H1 (cell line): ENCODE data around the gene GRB7. TPM values are rescaled to one million over a fixed set of nuclear protein-coding genes. Genes with fewer than 3 reads are reported as not detected.

Experiments
- CTCF ChIA-PET: fragments of 300-600 bp; sonication (Branson Sonifier 250); formaldehyde crosslinking; loops from one replicate; lab custom pipeline; 2021; ENCODE audit not compliant: partially characterized antibody; lab: Charles Lee
- POLR2A ChIA-PET: fragments of 300-600 bp; sonication (Branson Sonifier 250); formaldehyde crosslinking; loops from one replicate; lab custom pipeline; 2021; ENCODE audit warnings: inconsistent platforms; ENCODE audit not compliant: partially characterized antibody; lab: Charles Lee
- DNase-seq, 2 experiments: peaks; one replicate each; pipeline versions ENCODE4 v3.0.0 to v3.0.0-alpha.2; 2010 to 2022; ENCODE audit warnings: low spot score in 2 of 2, low read depth in 1 of 2, mixed read lengths in 1 of 2
- FAIRE-seq: peaks from 2 replicates; lab custom pipeline; 2011; peaks lifted over from hg19 to GRCh38; lab: Jason Lieb, UNC
- H2AFZ ChIP-seq: 2 replicates; pipeline ENCODE4 v1.8.1; 2012; ENCODE audit warnings: low read length, inconsistent platforms
- H2AK5ac ChIP-seq: 2 replicates; pipeline ENCODE4 v1.6.1; 2013; ENCODE audit warnings: low read depth, low read length
- H2BK120ac ChIP-seq: replicated peaks from 2 replicates; pipeline ENCODE3; 2013; ENCODE audit warnings: low read depth, low read length, inconsistent platforms
- H2BK12ac ChIP-seq: 2 replicates; pipeline ENCODE4 v1.6.1; 2013; ENCODE audit warnings: low read depth, low read length
- H2BK15ac ChIP-seq: 2 replicates; pipeline ENCODE4 v1.6.1; 2013; ENCODE audit warnings: low read length
- H2BK20ac ChIP-seq: 2 replicates; pipeline ENCODE4 v1.6.1; 2013; ENCODE audit warnings: low read length
- H2BK5ac ChIP-seq: 2 replicates; pipeline ENCODE4 v1.6.1; 2013; ENCODE audit warnings: low read depth, low read length
- H3K14ac ChIP-seq: 2 replicates; pipeline ENCODE4 v1.6.1; 2013; ENCODE audit warnings: inconsistent platforms; ENCODE audit not compliant: insufficient read length
- H3K18ac ChIP-seq: 2 replicates; pipeline ENCODE4 v1.6.1; 2013; ENCODE audit warnings: low read length; ENCODE audit errors: extremely low read depth
- H3K23ac ChIP-seq: 2 replicates; pipeline ENCODE4 v1.6.1; 2013; ENCODE audit warnings: inconsistent platforms; ENCODE audit not compliant: insufficient read length
- H3K23me2 ChIP-seq: 2 replicates; pipeline ENCODE4 v1.6.1; 2013; ENCODE audit warnings: low read depth, low read length
- H3K27ac ChIP-seq: 2 replicates; pipeline ENCODE4 v1.6.1; 2011; ENCODE audit warnings: low read depth, low read length, inconsistent platforms
- H3K27me3 ChIP-seq, 4 experiments: replicated peaks in 1 of 4; 1 replicate in 1 of 4; 2 replicates in 3 of 4; pipeline versions ENCODE4 v1.6.1 to v1.8.1; 2011 to 2013; ENCODE audit warnings: low read length in 3 of 4, mild to moderate bottlenecking in 3 of 4, inconsistent platforms in 2 of 4, mixed read lengths in 2 of 4, moderate library complexity in 1 of 4; ENCODE audit not compliant: control insufficient read depth in 3 of 4, insufficient read depth in 3 of 4; ENCODE audit errors: extremely low read depth in 1 of 4
- H3K36me3 ChIP-seq, 4 experiments: 2 replicates each; pipeline versions ENCODE4 v1.6.1 to v1.8.1; 2011 to 2013; ENCODE audit warnings: mild to moderate bottlenecking in 4 of 4, low read length in 3 of 4, moderate library complexity in 2 of 4, control low read depth in 1 of 4, inconsistent platforms in 1 of 4; ENCODE audit not compliant: insufficient read depth in 4 of 4, control insufficient read depth in 2 of 4
- H3K4ac ChIP-seq: replicated peaks from 2 replicates; pipeline ENCODE3; 2013; ENCODE audit warnings: low read length, low read depth, mixed read lengths, inconsistent platforms; ENCODE audit not compliant: insufficient read length
- H3K4me1 ChIP-seq, 4 experiments: replicated peaks in 1 of 4; 1 replicate in 1 of 4; 2 replicates in 3 of 4; pipeline versions ENCODE4 v1.6.1 to v1.8.1; 2011 to 2013; ENCODE audit warnings: low read length in 3 of 4, inconsistent platforms in 2 of 4, mixed read lengths in 1 of 4; ENCODE audit not compliant: insufficient read depth in 4 of 4, control insufficient read depth in 3 of 4
- H3K4me2 ChIP-seq, 2 experiments: 2 replicates each; pipeline versions ENCODE4 v1.6.1 to v1.8.1; 2011 to 2013; ENCODE audit warnings: low read depth in 2 of 2, low read length in 2 of 2, control low read depth in 1 of 2, inconsistent platforms in 1 of 2, mild to moderate bottlenecking in 1 of 2; ENCODE audit not compliant: insufficient read depth in 1 of 2
- H3K4me3 ChIP-seq, 4 experiments: fragments of 200-600, 300-600 bp in 1 of 4; sonication (generic), shearing (Covaris generic), sonication (Bioruptor Twin) in 1 of 4; 2 replicates each; pipeline versions ENCODE4 v1.5.1 to v1.8.1; 2011 to 2016; ENCODE audit warnings: low read length in 4 of 4, low read depth in 3 of 4, control low read depth in 2 of 4, inconsistent platforms in 2 of 4, mild to moderate bottlenecking in 2 of 4, mixed read lengths in 1 of 4, moderate library complexity in 1 of 4; ENCODE audit not compliant: insufficient read depth in 2 of 4; ENCODE audit errors: extremely low read depth in 1 of 4
- H3K56ac ChIP-seq: replicated peaks from 2 replicates; pipeline ENCODE3; 2013; ENCODE audit warnings: low read depth, mild to moderate bottlenecking, mixed read lengths, low read length, inconsistent platforms; ENCODE audit not compliant: insufficient read length
- H3K79me1 ChIP-seq: 2 replicates; pipeline ENCODE4 v1.6.1; 2013; ENCODE audit warnings: low read depth, low read length, control low read depth
- H3K79me2 ChIP-seq, 2 experiments: 2 replicates each; pipeline versions ENCODE4 v1.6.1 to v1.8.1; 2012 to 2013; ENCODE audit warnings: low read length in 2 of 2, mild to moderate bottlenecking in 2 of 2, inconsistent platforms in 1 of 2; ENCODE audit not compliant: insufficient read depth in 2 of 2, control insufficient read depth in 1 of 2
- H3K9ac ChIP-seq, 4 experiments: replicated peaks in 1 of 4; 1 replicate in 1 of 4; 2 replicates in 3 of 4; pipeline versions ENCODE4 v1.6.1 to v1.8.1; 2011 to 2013; ENCODE audit warnings: low read depth in 3 of 4, low read length in 3 of 4, control low read depth in 2 of 4, mild to moderate bottlenecking in 2 of 4, moderate library complexity in 2 of 4, inconsistent platforms in 1 of 4; ENCODE audit errors: extremely low read depth in 1 of 4
- H3K9me3 ChIP-seq, 2 experiments: 2 replicates each; pipeline versions ENCODE4 v1.6.1 to v1.8.1; 2012 to 2013; ENCODE audit warnings: mild to moderate bottlenecking in 2 of 2, moderate library complexity in 2 of 2, control low read depth in 1 of 2, inconsistent platforms in 1 of 2, low read depth in 1 of 2, low read length in 1 of 2, mixed read lengths in 1 of 2; ENCODE audit not compliant: insufficient read depth in 2 of 2
- H4K20me1 ChIP-seq, 2 experiments: replicated peaks in 1 of 2; 2 replicates each; pipeline versions ENCODE3 to v1.8.1; 2011 to 2013; ENCODE audit warnings: inconsistent platforms in 2 of 2, low read length in 2 of 2, mild to moderate bottlenecking in 1 of 2; ENCODE audit not compliant: insufficient read depth in 2 of 2, control insufficient read depth in 1 of 2
- H4K5ac ChIP-seq: 2 replicates; pipeline ENCODE4 v1.6.1; 2013; ENCODE audit warnings: low read length, low read depth, mixed read lengths, inconsistent platforms; ENCODE audit not compliant: insufficient read length
- H4K8ac ChIP-seq: 2 replicates; pipeline ENCODE4 v1.8.0; 2013; ENCODE audit warnings: mild to moderate bottlenecking, moderate library complexity, low read length, inconsistent platforms; ENCODE audit not compliant: insufficient read depth; ENCODE audit errors: extremely low read depth
- H4K91ac ChIP-seq: replicated peaks from 2 replicates; pipeline ENCODE3; 2013; ENCODE audit warnings: low read length, mixed read lengths, inconsistent platforms; ENCODE audit not compliant: insufficient read length
- JUND ChIP-seq: IDR thresholded peaks from 2 replicates; pipeline ENCODE4 v1.6.1; 2011; ENCODE audit warnings: mild to moderate bottlenecking, improper control_type of control experiment, low read length
- POLR2A ChIP-seq, 2 experiments: IDR thresholded peaks; 1 replicate in 1 of 2; 2 replicates in 1 of 2; pipeline ENCODE4 v1.6.1; 2011; ENCODE audit warnings: low read depth in 2 of 2, low read length in 2 of 2, mild to moderate bottlenecking in 2 of 2; ENCODE audit errors: control extremely low read depth in 1 of 2
- POLR2AphosphoS5 ChIP-seq: IDR thresholded peaks from 2 replicates; pipeline ENCODE4 v1.6.1; 2011; ENCODE audit warnings: low read depth, low read length
- WGBS, 2 experiments: shearing (Covaris generic) in 1 of 2; methylation state at CpG; one replicate each; pipeline versions ENCODE4 v1.1.6 to v1.1.7; 2013 to 2015; ENCODE audit warnings: low lambda C conversion rate in 2 of 2, mixed read lengths in 2 of 2, inconsistent platforms in 1 of 2, low coverage in 1 of 2, missing lambda C conversion rate in 1 of 2; ENCODE audit not compliant: insufficient replicate concordance in 2 of 2, insufficient coverage in 1 of 2, insufficient read length in 1 of 2; ENCODE audit errors: extremely low coverage in 1 of 2, missing lambda C conversion rate in 1 of 2; 5-methylcytosine and 5-hydroxymethylcytosine counted together
- polyA plus RNA-seq, 7 experiments: library from polyadenylated mRNA; depleted of rRNA in 3 of 7; stranded (reverse) in 5 of 7; unstranded in 2 of 7; fragments of >200 nt in 5 of 7; fragments of 200-250 nt in 2 of 7; gene quantifications; 1 replicate in 5 of 7; 2 replicates in 1 of 7; 4 replicates in 1 of 7; pipeline versions ENCODE4 v1.2.1 to v1.2.3, GENCODE V29; 2011 to 2013; ENCODE audit warnings: missing spikeins in 2 of 7, mixed read lengths in 2 of 7
- total RNA-seq: library from RNA; stranded (reverse); fragmentation: NEBNext Ultra II Directional; extraction: Animal tissue kit (Norgen Biotek cat#: 25700); gene quantifications from 2 replicates; pipeline ENCODE4 v1.2.1, GENCODE V29; 2021

The GRB7 gene
- total and polyA plus RNA-seq, 2 of the 8 experiments (the other 6 are each of a cell fraction or from before 2014, with no cell fraction given) = 32.2 to 41.5 TPM

GRCh38 chr17:39688475-39688835 is 49.3 kb upstream of the GRB7 start:
- FAIRE-seq = no peak
- WGBS, 2 experiments = 3% methylated on average over 6 of the region's 6 CpGs; no CpG with 5 or more reads in 1 of the 2 experiments

More at GRCh38 chr17:39688475-39688835, 49.3 kb upstream of the GRB7 start:
- Histone ChIP-seq H3K36me3 (peaks cover 0 to 3% (median 0%) of the 10 kb centered on the region in 4 experiments; a peak in 1 of 8 replicates), H2BK5ac (peak overlapping the region; percentile 99), H4K5ac (peak overlapping the region; percentile 59), H3K9ac (peak overlapping the region in 3 of 4 experiments; percentile 87 to 89 (median 87); a peak in 6 of 7 replicates), H3K27ac (peak overlapping the region; percentile 97), H2BK20ac (peak overlapping the region; percentile 24), H2AK5ac (peak overlapping the region; percentile 58), H3K4ac (peak overlapping the region; percentile 99), H3K27me3 (no peaks in the 10 kb centered on the region), H2BK15ac (0 out of 2 replicates have a peak overlapping the region, but pooled peaks have one; percentile 61), H3K14ac (peak overlapping the region; percentile 6), H2BK12ac (peak overlapping the region; percentile 90), H3K79me2 (peaks cover 0 to 4% of the 10 kb centered on the region in 2 experiments; a peak in 1 of 4 replicates), H2AFZ (no peak overlapping the region), H4K8ac (no peak overlapping the region), H3K4me3 (peak overlapping the region; percentile 75 to 84 (median 80))
- DNase-seq = peak in 1 of 2 experiments; percentile 56
- ChIA-PET POLR2A (interaction anchor here (1.0 to 38.1 kb wide), 18 partner anchors 2 to 70 kb away, joined by 3 to 708 read pairs (median 5); partner anchors contain the start of genes ERBB2, MIEN1, PGAP3 and PNMT), CTCF (interaction anchor here (0.7 to 52.4 kb wide), 12 partner anchors 10 to 232 kb away, joined by 3 to 1885 read pairs (median 5); partner anchors contain the start of genes ERBB2, MIEN1, PNMT and PPP1R1B)
- TF ChIP-seq POLR2A (IDR thresholded peaks at IDR 0.05; ENCODE audit: control extremely low read depth in 1 of 2, low read depth in 2 of 2, low read length in 2 of 2) (no peak), POLR2AphosphoS5 (0 out of 2 replicates have a peak, but pooled peaks have one; percentile 3), JUND (no peak)
- TF ChIP-seq, all 59 proteins: peak for 1
- Histone ChIP-seq H2BK120ac (peak overlapping the region; percentile 99), H4K91ac (peak overlapping the region; percentile 95), H3K9me3 (no peaks in the 10 kb centered on the region), H3K23ac (peak overlapping the region; percentile 57), H3K4me1 (peaks cover 0 to 13% (median 3%) of the 10 kb centered on the region in 4 experiments; a peak in 6 of 7 replicates), H3K79me1 (0 out of 2 replicates have a peak, but pooled peaks cover 2% of the 10 kb centered on the region), H3K18ac (peak overlapping the region; percentile 99), H3K4me2 (peak overlapping the region; percentile 93 to 98), H3K23me2 (peaks cover 12% of the 10 kb centered on the region), H3K56ac (peak overlapping the region; percentile 94), H4K20me1 (no peaks in the 10 kb centered on the region)
